Measurements from ENCODE around the gene UBE2D2. TPM values are rescaled to one million over a fixed set of nuclear protein-coding genes. Genes with fewer than 3 reads are reported as not detected.

Gene UBE2D2
- total and polyA plus RNA-seq, 10 of the 15 experiments (the other 5 are each of a cell fraction or from before 2014, with no cell fraction given) = 58.6 to 245 (median 128) TPM

GRCh38 chr5:139642213-139642612, 81.1 kb downstream of the UBE2D2 start:
- H3K9ac ChIP-seq (ENCODE audit: control insufficient read depth, insufficient read depth, low read length) = no peak overlapping the region
- H3K27ac ChIP-seq (ENCODE audit: control insufficient read depth, insufficient read depth) = no peak overlapping the region
- no TSS peak for BruUV-seq (replicated peaks)
- H2AFZ ChIP-seq (ENCODE audit: control insufficient read depth, low read depth, low read length) = no peak overlapping the region
- no peak for DNase-seq (ENCODE audit: low read depth, low spot score)
- RAD21 ChIA-PET (ENCODE audit: unreplicated experiment) = interaction anchor here (1.0 kb wide), 1 partner anchor 48 kb away, joined by 3 read pairs; no protein-coding TSS in a partner anchor
- SMC1A ChIA-PET (ENCODE audit: uncharacterized antibody, unreplicated experiment) = interaction anchor here (0.6 kb wide), 1 partner anchor 10 kb away, joined by 3 read pairs; no protein-coding TSS in a partner anchor
- intact Hi-C loops (cut with micrococcal nuclease; ENCODE audit: unreplicated experiment) (no loop called here), in situ Hi-C loops (cut with MboI) (no loop called here)
- no peak for FAIRE-seq
- CTCF ChIA-PET = interaction anchor here (0.6 to 1.3 kb wide), 2 partner anchors 8 to 9 kb away, joined by 3 to 4 read pairs; no protein-coding TSS in a partner anchor
- H3K4me2 ChIP-seq (ENCODE audit: control insufficient read depth, insufficient read depth) = no peak overlapping the region
- POLR2A ChIA-PET = no interaction called here
- no peak overlapping the region for H3K4me3 ChIP-seq
- no peaks in the 10 kb centered on the region for H3K9me3 ChIP-seq (replicated peaks; ENCODE audit: control insufficient read depth, insufficient read depth, low read length)
- peaks cover 30% of the 10 kb centered on the region for H3K4me1 ChIP-seq (ENCODE audit: control insufficient read depth, insufficient read depth, low read length)
- ATAC-seq = no peak
- no peak for TF ChIP-seq CHD4 (IDR thresholded peaks at IDR 0.05)
- TF ChIP-seq ATF2 (IDR thresholded peaks at IDR 0.05; ENCODE audit: low read length) = no peak
- no peak for TF ChIP-seq CEBPB (IDR thresholded peaks at IDR 0.05; ENCODE audit: borderline replicate concordance in 1 of 2, low read depth in 2 of 2, low read length in 2 of 2)
- TF ChIP-seq RAD51 (IDR thresholded peaks at IDR 0.05) = no peak
- no peaks in the 10 kb centered on the region for H3K27me3 ChIP-seq (replicated peaks in 1 of 2; ENCODE audit: control insufficient read depth in 2 of 2, insufficient read depth in 2 of 2, low read length in 1 of 2)
- H3K36me3 ChIP-seq (ENCODE audit: control insufficient read depth in 2 of 2, insufficient read depth in 2 of 2, low read length in 1 of 2) = no peaks in the 10 kb centered on the region
- 89% methylated on average over 4 of the region's 7 CpGs for WGBS (ENCODE audit: insufficient coverage, insufficient replicate concordance, low lambda C conversion rate, missing lambda C conversion rate)
- no peaks in the 10 kb centered on the region for H4K20me1 ChIP-seq (ENCODE audit: control insufficient read depth, insufficient read depth)
- H3K79me2 ChIP-seq (ENCODE audit: control insufficient read depth, insufficient read depth, low read length) = peaks cover 2% of the 10 kb centered on the region; the same call in 1 of the 2 replicates
